NCI-H2171 (cell line): ENCODE measurements around the gene IGF2BP2.
"Not testable (repeated sequence)": the region's sequence is repeated elsewhere in the genome, so short reads cannot be mapped to it uniquely, and the experiment has no call there.

Experiments used
- DNase-seq: peaks from one replicate; lab custom pipeline; 2025; lab: John Stamatoyannopoulos, UW

Gene IGF2BP2

GRCh38 chr3:185639632-185640206, 185.1 kb downstream of the IGF2BP2 start:
- DNase-seq: no peak

DNA sequence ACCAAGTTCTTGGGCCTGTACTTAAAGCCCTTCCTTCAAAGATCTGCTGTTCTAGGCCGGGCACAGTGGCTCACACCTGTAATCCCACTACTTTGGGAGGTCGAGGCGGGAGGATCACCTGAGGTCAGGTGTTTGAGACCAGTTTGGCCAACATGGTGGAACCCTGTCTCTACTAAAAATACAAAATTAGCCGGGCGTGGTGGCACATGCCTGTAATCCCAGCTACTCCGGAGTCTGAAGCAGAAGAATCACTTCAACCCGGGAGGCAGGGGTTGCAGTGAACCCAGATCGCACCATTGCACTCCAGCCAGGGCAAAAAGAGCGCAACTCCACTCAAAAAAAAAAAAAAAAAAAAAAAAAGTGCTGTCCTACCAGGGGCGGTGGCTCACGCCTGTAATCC, 186.2 kb downstream of the IGF2BP2 start:
- not testable (repeated sequence) for DNase-seq

DNA sequence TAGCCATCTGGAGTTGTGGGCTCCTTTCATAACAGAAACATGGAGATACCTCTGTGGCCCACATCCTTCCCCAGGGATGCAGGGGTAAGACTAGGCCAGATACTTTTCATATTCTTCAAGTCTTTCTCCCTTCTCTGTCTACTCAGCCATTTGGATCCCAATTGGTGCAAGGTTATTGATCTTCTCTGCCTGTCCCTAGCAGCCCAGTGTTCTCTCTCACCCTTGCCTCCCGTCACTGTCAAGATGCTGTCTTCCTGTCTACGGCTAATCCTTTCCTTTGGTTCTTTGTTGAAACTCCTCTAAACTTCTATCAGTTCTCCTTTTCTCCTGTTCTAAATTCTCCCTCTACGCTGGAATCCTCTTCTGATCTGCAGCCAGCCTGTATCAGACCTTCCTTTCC, 187.5 kb downstream of the IGF2BP2 start:
- no peak for DNase-seq

- no peak for DNase-seq
These were observed 191.8 kb downstream of the IGF2BP2 start for GRCh38 chr3:185632996-185633395.

GRCh38 chr3:185631508-185632206, 193.2 kb downstream of the IGF2BP2 start:
- DNase-seq: no peak

DNA sequence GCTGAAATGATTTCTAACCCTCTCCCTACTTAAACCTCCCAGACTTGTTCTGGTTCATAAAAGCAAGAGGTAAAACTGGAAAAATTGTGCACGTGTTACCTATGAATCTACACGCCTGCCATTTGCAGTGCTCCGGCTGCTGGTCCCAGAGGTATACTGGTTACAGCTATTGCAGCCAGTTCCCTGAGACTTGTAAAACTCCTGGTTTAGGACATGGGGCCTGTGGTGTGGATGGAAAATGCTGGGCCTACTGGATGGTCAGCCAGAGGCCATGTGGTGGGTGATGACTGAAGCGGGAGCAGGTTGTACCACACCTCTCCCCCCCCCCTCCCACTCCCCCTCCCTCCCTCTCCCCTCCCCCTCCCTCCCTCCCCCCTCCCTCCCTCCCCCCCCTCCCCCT, 193.7 kb downstream of the IGF2BP2 start:
- DNase-seq: no peak

GRCh38 chr3:185630182-185630622, 194.6 kb downstream of the IGF2BP2 start:
- no peak for DNase-seq

GRCh38 chr3:185629554-185630181, 195.2 kb downstream of the IGF2BP2 start:
- DNase-seq: no peak

- DNase-seq: no peak
These were observed 199.1 kb downstream of the IGF2BP2 start for GRCh38 chr3:185625784-185626183.

DNA sequence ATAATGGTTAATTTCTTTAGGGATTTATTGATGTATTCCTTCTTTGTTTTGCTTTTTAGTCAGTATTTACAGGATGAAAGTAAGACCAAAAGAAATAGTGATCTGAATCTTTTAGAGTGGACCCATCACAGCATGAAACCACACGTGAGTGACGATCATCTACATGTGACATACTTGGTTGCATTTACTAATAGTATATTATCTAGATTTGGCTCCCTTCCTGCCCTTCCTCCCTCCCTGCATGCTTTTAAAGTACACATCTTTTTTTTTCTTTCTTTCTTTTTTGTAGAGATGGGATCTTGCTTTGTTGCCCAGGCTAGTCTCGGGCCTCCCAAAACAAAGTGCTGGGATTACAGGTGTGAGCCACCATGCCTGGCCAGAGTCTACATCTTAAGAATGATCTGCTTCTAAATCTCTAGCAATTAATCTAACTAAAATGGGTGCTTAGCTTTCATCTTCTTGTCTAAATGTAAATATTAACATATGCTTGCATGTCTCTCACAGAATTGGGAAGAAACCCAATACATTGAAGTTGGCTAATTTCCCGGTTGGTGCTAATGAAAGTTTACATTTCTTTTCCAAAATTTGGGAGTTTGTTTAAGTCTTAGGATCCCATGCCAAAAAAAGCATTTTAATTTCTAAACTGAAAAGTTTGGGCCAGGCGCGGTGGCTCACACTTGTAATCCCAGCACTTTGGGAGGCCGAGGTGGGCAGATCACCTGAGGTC, 200.7 kb downstream of the IGF2BP2 start:
- no peak for DNase-seq

GRCh38 chr3:185613016-185613415, 211.8 kb downstream of the IGF2BP2 start:
- no peak for DNase-seq

DNA sequence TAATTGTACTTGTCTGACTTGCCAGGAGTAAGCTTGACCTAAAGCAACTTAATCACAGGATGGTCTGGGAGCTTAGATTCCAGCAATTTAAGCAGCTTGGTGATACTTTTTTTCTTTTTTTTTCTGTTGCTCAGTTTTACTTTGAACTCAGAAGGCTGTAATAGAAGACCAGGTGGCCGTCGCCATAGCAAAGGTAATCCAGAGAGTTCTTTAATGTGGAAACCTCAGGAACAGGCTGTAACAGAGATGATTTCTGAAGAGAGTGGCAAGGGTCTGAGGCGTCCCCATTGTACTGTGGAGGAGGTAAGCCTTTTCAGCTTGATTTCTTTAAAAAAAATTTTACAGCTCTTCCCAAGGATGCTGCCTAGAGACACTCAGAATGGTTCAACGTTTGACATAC, 218.6 kb downstream of the IGF2BP2 start:
- no peak for DNase-seq

GRCh38 chr3:185605566-185605965, 219.3 kb downstream of the IGF2BP2 start:
- DNase-seq: no peak

DNA sequence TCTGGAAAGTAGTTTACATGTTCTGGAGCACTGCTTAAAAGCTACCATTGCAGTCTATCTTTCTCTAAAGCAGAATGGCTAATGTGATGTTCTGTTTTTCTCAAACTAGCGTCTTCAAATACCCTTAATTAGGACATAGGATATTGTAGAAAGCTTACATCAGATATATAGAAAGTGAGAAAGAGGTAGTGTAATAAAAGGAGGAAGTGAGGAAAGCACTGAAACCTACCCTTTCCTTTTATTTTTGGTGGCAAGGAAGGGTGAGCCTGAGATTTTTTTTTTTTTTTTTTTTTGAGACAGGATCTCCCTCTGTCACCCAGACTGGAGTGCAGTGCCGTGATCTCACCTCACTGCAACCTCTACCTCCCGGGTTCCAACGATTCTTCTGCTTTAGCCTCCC, 229.3 kb downstream of the IGF2BP2 start:
- DNase-seq: no peak

DNA sequence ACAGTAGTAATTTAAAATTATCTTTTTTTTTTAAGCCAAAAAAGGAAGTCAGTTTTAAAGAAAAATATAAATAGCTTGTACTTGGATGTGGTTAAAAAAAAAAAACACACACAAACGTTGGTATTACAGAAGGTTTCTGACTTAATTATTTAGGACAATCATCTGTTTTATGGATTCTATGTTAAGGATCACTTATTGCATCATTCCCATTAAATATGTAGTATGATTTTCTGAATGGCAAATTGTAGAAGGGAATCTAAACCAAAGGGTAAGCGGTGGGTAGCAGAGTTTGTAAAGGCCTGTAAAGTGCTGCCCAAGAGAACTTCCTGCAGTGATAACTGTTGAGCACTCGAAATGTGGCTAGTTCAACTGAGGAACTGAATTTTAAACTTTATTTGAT, 230.8 kb downstream of the IGF2BP2 start:
- DNase-seq: no peak
